ENCODE measurements around the gene STEAP1B.

Gene STEAP1B

GRCh38 chr7:22413211-22413610 lies 86.8 kb downstream of the STEAP1B start:
- no peak for TF ChIP-seq CTCF (IDR thresholded peaks at IDR 0.05; ENCODE audit: extremely low read depth, insufficient read depth, missing control alignments)
- no peak for DNase-seq (ENCODE audit: low spot score)
- in situ Hi-C loops (cut with MboI; ENCODE audit: low pct_unique_long_range_greater_than_20kb, low sequenced_read_pairs, unreplicated experiment) = no loop called here

- no peak for DNase-seq (ENCODE audit: low spot score)
- TF ChIP-seq CTCF (IDR thresholded peaks at IDR 0.05; ENCODE audit: extremely low read depth, insufficient read depth, missing control alignments) = no peak
- in situ Hi-C loops (cut with MboI; ENCODE audit: low pct_unique_long_range_greater_than_20kb, low sequenced_read_pairs, unreplicated experiment) = no loop called here
Observed at GRCh38 chr7:22411977-22412693, 87.9 kb downstream of the STEAP1B start.

- no peak for DNase-seq (ENCODE audit: low spot score)
- TF ChIP-seq CTCF (IDR thresholded peaks at IDR 0.05; ENCODE audit: extremely low read depth, insufficient read depth, missing control alignments) = no peak
- in situ Hi-C loops (cut with MboI; ENCODE audit: low pct_unique_long_range_greater_than_20kb, low sequenced_read_pairs, unreplicated experiment) = no loop called here
Observed at GRCh38 chr7:22406715-22407114, 93.3 kb downstream of the STEAP1B start.

- DNase-seq (ENCODE audit: low spot score) = no peak
- TF ChIP-seq CTCF (IDR thresholded peaks at IDR 0.05; ENCODE audit: extremely low read depth, insufficient read depth, missing control alignments) = no peak
- in situ Hi-C loops (cut with MboI; ENCODE audit: low pct_unique_long_range_greater_than_20kb, low sequenced_read_pairs, unreplicated experiment) = no loop called here
Observed at GRCh38 chr7:22404421-22405023, 95.5 kb downstream of the STEAP1B start.

- in situ Hi-C loops (cut with MboI; ENCODE audit: low pct_unique_long_range_greater_than_20kb, low sequenced_read_pairs, unreplicated experiment) = no loop called here
- no peak for TF ChIP-seq CTCF (IDR thresholded peaks at IDR 0.05; ENCODE audit: extremely low read depth, insufficient read depth, missing control alignments)
Observed at GRCh38 chr7:22403344-22403743, 96.6 kb downstream of the STEAP1B start.

DNA sequence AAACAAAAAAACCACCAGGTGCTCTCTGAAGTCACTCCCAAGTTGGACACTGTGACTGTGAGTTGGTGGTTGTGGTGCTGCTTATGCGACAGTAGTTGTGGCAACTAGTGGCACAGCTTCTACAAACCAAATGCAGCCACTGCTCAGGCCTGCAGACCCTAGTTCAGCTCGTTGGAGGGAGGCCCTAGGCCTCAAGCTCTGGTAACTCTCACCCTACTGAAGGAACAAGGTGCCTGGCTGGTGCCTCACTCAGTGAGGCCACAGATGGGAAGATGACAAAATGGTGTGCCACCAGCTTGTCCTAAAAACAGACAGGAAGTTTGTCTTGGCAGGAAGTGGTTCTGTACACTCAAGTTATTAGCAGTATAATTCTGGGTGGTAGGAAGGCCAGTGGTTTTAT lies 97.7 kb downstream of the STEAP1B start:
- TF ChIP-seq CTCF (IDR thresholded peaks at IDR 0.05; ENCODE audit: extremely low read depth, insufficient read depth, missing control alignments) = no peak
- in situ Hi-C loops (cut with MboI; ENCODE audit: low pct_unique_long_range_greater_than_20kb, low sequenced_read_pairs, unreplicated experiment) = no loop called here
- no peak for DNase-seq (ENCODE audit: low spot score)

More at GRCh38 chr7:22403344-22403743, 96.6 kb downstream of the STEAP1B start:
- DNase-seq (ENCODE audit: low spot score) = no peak

Measured in GM13977 (cell line).